RCC 7860 (cell line): ENCODE measurements around the gene MIEN1.
"Not testable (repeated sequence)": the region's sequence is repeated elsewhere in the genome, so short reads cannot be mapped to it uniquely, and the experiment has no call there.

Source experiments
- DNase-seq: peaks from one replicate; pipeline ENCODE4 v3.0.0-alpha.2; 2015; ENCODE audit warnings: low spot score
- FAIRE-seq: peaks from 2 replicates; lab custom pipeline; 2012; peaks lifted over from hg19 to GRCh38; lab: Jason Lieb, UNC

MIEN1 gene

DNA sequence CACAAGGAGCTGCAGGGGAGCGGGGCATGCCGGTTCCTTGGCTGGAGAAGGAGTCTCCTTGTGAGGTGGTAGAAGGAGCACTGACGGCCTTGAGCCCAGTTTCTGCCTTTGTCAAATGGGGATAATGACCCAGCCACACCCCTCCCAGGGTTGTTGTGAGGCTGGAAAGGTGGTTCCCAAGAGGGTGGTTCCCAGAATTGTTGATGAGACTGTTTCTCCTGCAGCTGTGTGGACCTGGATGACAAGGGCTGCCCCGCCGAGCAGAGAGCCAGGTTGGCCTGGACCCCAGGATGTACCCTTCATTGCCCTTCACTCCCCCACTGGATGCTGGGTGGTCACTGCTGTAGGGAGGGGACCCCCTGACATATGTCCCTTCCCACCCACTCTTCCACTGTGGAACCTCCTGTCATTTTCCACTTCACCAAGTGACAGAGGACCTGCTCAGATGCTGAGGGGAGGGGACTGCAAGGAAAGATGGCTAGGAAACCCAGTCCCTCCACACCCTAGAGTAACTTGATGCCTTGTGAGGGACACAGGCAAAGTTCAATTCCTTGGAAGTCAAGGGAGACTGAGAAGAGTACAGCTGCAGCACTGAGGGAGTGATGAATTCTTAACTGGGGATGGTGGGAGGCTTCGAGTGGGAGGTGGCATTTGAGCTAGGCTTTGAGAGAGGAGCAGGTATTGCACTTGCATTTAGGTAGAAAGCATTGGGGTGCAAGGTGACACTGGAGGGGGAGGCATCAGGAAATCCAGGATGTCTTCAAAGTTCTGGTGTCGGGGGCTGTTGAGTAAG, 10.6 kb downstream of the MIEN1 start:
- DNase-seq: no peak
- no peak for FAIRE-seq

DNA sequence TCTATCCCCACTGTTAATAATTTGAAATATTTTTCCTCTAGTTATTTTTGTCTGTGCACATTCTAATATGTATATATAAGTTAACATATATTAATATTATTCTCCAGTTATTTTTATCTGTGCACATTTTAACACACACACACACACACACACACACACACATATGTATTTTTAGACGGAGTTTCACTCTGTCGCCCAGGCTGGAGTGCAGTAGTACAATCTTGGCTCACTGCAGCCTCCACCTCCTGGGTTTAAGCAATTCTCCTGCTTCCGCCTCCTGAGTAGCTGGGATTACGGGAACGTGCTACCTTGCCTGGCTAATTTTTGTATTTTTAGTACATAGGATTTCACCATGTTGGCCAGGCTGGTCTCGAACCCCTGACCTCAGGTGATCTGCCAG, 12.7 kb downstream of the MIEN1 start:
- no peak for DNase-seq
- no peak for FAIRE-seq

DNA sequence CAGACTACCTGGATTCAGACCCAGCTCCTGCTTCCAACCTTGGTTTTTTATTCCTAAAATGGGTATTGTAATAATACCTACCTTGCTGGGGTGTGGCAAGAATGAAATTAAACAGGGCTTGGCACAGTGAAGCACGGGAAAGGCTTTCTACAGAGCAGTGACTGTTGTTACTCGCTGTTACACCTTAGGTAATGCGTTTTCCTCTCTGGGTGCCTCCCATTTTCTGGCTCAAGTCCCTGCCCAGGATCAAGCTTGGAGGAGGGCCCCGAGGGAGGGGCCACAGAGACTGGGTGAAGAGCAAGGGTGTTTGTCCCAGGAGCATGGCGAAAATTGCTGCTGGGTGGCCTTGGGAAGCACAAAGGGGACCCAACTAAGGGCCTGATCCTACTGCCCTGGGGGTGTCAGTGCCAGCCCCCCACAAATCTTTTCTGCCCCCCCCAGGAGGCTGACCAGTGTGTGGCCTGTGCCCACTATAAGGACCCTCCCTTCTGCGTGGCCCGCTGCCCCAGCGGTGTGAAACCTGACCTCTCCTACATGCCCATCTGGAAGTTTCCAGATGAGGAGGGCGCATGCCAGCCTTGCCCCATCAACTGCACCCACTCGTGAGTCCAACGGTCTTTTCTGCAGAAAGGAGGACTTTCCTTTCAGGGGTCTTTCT, 13.3 kb downstream of the MIEN1 start:
- DNase-seq (no peak), FAIRE-seq (no peak)

DNA sequence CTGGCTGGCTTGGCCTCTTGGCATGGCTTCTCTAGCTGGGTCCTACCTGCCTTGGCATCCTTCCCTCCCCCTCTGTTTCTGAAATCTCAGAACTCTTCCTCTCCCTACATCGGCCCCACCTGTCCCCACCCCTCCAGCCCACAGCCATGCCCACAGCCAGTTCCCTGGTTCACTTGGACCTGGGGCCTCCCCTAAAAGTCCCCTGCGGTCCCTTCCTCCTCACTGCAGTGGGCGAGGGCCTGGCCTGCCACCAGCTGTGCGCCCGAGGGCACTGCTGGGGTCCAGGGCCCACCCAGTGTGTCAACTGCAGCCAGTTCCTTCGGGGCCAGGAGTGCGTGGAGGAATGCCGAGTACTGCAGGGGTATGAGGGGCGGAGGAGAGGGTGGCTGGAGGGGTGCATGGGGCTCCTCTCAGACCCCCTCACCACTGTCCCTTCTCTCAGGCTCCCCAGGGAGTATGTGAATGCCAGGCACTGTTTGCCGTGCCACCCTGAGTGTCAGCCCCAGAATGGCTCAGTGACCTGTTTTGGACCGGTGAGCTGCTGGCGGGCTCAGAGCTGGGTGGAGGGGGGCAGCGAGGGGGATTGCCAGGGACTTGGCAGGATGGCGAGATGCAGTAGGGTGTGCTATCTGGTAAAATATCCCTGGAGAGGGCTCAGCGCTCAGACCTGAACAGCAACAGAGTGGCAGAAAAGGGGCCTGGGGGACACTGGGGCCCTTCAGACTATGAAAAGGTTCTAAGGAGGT, 14.1 kb downstream of the MIEN1 start:
- no peak for DNase-seq
- no peak for FAIRE-seq

DNA sequence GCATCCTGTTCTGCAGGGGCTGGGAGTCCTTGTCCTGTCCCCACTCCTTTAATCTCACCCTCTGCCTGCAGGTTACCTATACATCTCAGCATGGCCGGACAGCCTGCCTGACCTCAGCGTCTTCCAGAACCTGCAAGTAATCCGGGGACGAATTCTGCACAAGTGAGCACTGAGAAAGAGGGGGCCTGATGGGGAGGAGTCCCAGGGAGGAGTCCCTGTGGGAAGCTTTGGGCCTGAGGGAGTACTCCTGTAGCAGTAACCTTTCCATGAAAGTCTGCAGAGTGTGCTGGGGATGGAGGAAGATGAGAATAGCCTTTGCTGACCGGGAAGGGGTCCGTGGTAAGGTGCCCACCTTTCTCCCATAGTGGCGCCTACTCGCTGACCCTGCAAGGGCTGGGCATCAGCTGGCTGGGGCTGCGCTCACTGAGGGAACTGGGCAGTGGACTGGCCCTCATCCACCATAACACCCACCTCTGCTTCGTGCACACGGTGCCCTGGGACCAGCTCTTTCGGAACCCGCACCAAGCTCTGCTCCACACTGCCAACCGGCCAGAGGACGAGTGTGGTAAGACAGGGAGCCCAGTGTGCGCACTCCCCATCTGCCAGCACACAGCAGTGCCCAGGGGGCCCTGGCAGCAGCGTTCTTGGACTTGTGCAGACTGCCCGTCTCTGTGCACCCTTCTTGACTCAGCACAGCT, 14.8 kb downstream of the MIEN1 start:
- DNase-seq: no peak
- FAIRE-seq: no peak

DNA sequence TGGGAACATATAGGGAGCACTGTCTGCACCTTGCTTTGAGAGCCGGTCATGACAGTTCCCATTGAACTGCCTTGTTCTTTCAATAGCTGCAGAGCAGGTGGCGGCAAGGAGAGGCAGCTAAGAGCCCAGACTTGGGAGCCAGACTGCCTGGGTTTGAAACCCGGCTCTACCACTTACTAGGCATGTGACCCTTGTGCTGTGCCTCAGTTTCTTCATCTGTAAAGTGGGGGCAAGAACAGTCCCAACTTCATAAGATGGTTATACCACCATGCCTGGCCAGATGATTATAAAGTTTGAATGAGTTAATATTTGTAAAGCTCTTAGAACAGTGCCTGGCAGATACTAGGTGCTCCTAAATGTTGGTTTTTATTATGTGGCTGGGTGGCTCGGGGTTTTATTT, 16.1 kb downstream of the MIEN1 start:
- DNase-seq: no peak

GRCh38 chr17:39711851-39712250, 18.5 kb downstream of the MIEN1 start:
- DNase-seq: no peak
- FAIRE-seq: no peak

More for the DNA sequence above, 16.1 kb downstream of the MIEN1 start:
- no peak for FAIRE-seq

DNA sequence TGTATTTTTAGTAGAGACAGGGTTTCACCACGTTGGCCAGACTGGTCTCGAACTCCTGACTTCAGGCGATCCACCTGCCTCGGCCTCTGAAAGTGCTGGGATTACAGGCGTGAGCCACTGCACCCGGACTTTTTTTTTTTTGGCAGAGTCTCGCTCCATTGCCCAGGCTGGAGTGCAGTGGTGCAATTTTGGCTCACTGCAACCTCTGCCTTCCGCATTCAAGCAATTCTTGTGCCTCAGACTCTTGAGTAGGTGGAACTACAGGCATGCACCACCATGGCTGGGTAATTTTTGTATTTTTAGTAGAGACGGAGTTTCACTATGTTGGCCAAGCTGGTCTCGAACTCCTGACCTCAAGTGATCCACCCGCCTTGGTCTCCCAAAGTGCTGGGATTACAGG, 19.3 kb downstream of the MIEN1 start:
- not testable (repeated sequence) for FAIRE-seq, DNase-seq

DNA sequence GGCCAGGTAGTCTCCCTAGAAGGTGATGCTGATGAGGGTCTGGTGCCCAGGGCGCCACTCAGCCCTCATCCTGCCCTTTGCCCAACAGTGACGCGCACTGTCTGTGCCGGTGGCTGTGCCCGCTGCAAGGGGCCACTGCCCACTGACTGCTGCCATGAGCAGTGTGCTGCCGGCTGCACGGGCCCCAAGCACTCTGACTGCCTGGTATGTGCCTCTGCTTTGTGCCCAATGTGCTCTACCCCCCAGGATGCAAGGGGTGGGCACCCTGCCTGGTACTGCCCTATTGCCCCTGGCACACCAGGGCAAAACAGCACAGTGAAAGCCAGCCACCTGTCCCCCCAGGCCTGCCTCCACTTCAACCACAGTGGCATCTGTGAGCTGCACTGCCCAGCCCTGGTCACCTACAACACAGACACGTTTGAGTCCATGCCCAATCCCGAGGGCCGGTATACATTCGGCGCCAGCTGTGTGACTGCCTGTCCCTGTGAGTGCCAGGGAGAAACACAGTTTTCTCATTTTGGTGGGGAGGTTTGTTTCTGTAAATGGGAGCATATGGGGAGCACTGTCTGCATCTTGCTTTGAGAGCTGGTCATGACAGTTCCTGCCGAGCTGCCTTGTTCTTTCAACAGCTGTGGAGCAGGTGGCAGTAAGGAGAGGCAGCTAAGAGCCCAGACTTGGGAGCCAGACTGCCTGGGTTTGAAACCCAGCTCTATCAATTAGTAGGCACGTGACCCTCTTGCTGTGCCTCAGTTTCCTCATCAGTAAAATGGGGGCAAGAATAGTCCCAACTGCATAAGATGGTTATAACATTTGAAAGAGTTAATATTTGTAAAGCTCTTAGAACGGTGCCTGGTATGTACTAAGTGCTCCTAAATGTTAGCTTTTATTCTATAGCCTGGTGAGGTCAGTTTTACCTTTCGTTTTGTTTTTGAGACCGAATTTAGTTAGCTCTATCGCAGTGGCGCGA, 20.1 kb downstream of the MIEN1 start:
- DNase-seq (no peak), FAIRE-seq (no peak)

- no peak for DNase-seq
- no peak for FAIRE-seq
Observed at GRCh38 chr17:39709319-39709997, 20.9 kb downstream of the MIEN1 start.

- FAIRE-seq: no peak
- DNase-seq: no peak
Observed at GRCh38 chr17:39706921-39707337, 23.4 kb downstream of the MIEN1 start.

GRCh38 chr17:39706383-39706782, 23.9 kb downstream of the MIEN1 start:
- DNase-seq: no peak
- FAIRE-seq: no peak

DNA sequence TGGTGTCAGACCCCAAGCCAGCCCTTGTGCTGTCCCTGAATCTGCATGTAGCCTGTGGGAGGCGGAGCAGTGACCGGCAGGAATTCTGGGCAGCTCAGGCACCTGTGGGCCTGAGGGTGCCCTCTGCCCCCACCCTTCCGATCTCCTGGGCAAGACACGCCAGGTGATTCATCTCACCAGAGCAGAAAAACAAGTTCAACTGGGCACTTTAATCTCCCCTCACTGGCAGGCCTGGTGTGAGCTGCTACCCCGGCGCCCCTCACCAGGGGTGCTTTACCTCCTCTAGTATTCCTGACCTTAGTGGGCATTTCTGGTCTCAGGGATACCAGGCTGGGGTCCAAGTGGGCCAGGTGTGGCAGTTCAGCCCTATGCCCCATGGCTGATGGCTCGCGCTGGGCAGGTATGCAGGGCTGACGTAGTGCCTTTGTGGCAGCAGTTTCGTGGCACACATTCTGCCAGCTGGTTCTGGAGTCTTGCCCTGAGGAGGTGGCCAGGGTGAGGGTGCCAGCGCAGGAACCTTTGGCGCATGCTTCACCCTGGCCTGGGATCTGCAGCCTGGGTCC, 24.5 kb downstream of the MIEN1 start:
- FAIRE-seq (no peak), DNase-seq (no peak)

GRCh38 chr17:39704821-39705551, 25.3 kb downstream of the MIEN1 start:
- FAIRE-seq (no peak), DNase-seq (no peak)

DNA sequence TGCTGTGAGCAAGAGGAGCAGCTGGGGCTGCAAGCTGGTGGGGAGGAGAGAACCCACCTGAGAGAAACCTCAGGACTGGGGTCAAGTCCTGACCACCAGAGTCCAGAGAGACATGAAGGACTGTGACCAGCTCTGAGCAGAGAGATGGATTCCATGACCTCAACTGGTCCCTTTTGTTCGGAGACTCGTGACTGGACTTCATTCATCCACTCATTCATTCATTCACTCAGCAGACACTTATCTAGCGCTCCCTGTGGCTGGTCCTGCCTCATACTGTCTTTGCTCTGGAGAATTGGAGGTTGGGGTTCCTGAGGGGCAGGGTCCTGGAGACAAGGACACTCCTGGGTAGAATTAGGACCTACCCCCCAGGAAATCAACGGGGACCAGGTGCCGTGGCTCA, 26.4 kb downstream of the MIEN1 start:
- no peak for FAIRE-seq
- no peak for DNase-seq

GRCh38 chr17:39702901-39703893, 27.1 kb downstream of the MIEN1 start:
- DNase-seq (no peak), FAIRE-seq (no peak)

- FAIRE-seq (no peak), DNase-seq (no peak)
Observed at GRCh38 chr17:39701784-39702422, 28.4 kb downstream of the MIEN1 start.
